ENCODE data around the gene BACH2.

DNA sequence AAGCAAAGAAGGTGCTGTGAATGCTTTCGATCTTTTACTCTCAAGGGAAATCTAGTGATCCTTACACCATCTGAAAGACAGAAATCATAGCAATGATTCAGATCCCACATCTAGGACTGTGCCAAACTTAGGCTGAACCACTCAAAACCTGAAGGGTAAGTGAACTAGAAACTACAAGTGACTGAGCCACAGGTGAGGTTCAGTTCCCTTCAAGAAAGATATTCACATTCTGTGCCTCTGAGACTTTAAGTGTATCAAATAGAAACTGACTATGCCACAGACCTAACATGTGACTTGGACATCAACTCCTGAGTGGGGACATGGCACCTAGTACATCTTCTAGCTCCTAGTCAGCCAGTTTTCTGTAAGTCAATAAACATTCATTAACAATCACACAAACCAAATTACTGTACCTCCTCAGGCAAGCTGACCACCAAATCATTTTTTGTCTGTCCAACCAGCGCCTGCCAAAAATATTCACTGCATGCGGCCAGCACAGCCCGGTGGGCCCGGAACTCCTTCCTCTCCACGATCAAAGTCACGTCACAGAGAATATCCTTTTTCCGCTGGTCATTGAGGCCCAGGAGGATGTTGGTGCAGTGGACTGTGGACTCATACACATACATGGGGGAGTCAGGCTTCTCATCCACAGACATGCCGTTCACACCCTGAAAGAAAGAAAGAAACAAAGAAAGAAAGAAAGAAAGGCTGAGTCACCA is 288.3 kb downstream of the BACH2 start:
- TF ChIP-seq, protein P1, sequence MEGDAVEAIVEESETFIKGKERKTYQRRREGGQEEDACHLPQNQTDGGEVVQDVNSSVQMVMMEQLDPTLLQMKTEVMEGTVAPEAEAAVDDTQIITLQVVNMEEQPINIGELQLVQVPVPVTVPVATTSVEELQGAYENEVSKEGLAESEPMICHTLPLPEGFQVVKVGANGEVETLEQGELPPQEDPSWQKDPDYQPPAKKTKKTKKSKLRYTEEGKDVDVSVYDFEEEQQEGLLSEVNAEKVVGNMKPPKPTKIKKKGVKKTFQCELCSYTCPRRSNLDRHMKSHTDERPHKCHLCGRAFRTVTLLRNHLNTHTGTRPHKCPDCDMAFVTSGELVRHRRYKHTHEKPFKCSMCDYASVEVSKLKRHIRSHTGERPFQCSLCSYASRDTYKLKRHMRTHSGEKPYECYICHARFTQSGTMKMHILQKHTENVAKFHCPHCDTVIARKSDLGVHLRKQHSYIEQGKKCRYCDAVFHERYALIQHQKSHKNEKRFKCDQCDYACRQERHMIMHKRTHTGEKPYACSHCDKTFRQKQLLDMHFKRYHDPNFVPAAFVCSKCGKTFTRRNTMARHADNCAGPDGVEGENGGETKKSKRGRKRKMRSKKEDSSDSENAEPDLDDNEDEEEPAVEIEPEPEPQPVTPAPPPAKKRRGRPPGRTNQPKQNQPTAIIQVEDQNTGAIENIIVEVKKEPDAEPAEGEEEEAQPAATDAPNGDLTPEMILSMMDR (IDR thresholded peaks at IDR 0.05; ENCODE audit: insufficient read depth, low read length, poor library complexity, severe bottlenecking) = no peak
- no peak for TF ChIP-seq EZH2phosphoT487 (conservative IDR thresholded peaks at IDR 0.05; ENCODE audit: low read length)
